GM18520 (cell line): Measurements from ENCODE around the gene SNX22.

ENCODE experiments used
- ATAC-seq: cut with Tn5 transposase; IDR thresholded peaks from one replicate; pipeline ENCODE4 v1.9.1; 2021; ENCODE audit not compliant: unreplicated experiment

The SNX22 gene

GRCh38 chr15:64155802-64156651 lies 4.5 kb downstream of the SNX22 start:
- ATAC-seq = no peak

GRCh38 chr15:64156652-64157331 lies 5.3 kb downstream of the SNX22 start:
- ATAC-seq = no peak

GRCh38 chr15:64157599-64158125 lies 6.1 kb downstream of the SNX22 start:
- ATAC-seq = no peak

GRCh38 chr15:64158363-64159134 lies 7.0 kb downstream of the SNX22 start:
- ATAC-seq = no peak

- no peak for ATAC-seq
Observed at GRCh38 chr15:64161688-64162477, 10.4 kb downstream of the SNX22 start.

- no peak for ATAC-seq
Observed at GRCh38 chr15:64162478-64162868, 10.9 kb downstream of the SNX22 start.

- peak; percentile 93 for ATAC-seq
Observed at GRCh38 chr15:64162869-64163658, 11.5 kb downstream of the SNX22 start, which contains the start of gene PPIB. PPIB (minus strand) TSS chr15:64163022; CDS start chr15:64162986, 36 bp downstream.

- ATAC-seq = no peak
Observed at GRCh38 chr15:64163659-64164362, 12.3 kb downstream of the SNX22 start.

- no peak for ATAC-seq
Observed at GRCh38 chr15:64164436-64164835, 12.9 kb downstream of the SNX22 start.

- no peak for ATAC-seq
Observed at GRCh38 chr15:64166102-64166890, 14.8 kb downstream of the SNX22 start.

- no peak for ATAC-seq
Observed at GRCh38 chr15:64180235-64180824, 28.8 kb downstream of the SNX22 start.

GRCh38 chr15:64182859-64183370 lies 31.4 kb downstream of the SNX22 start:
- ATAC-seq = no peak

GRCh38 chr15:64185146-64185911 lies 33.8 kb downstream of the SNX22 start:
- no peak for ATAC-seq

GRCh38 chr15:64187396-64188191 lies 36.1 kb downstream of the SNX22 start:
- ATAC-seq = no peak

- no peak for ATAC-seq
Observed at GRCh38 chr15:64191971-64192830, 40.7 kb downstream of the SNX22 start.
